Measurements from ENCODE around the gene SCGB2B2.

DNA sequence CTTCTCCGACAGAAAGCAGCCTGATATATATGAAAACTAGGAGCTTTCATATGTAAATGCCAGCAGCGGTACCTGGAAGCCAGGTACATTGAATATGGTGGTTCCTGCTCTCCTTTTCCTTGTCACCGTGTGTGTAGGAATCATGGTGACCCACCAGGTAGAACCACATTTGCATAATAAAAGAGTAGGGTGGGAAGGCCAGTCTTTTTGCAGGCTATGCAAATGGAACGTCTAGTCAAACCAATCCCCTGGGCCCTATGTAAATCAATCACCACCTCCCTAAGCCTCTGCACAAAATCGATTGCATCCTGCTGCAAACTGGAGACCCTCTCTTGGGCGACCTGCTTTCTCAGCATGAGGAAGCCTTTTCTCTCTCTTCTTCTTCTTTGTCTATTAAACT is 34.9 kb upstream of the SCGB2B2 start:
- TF ChIP-seq, protein P1, sequence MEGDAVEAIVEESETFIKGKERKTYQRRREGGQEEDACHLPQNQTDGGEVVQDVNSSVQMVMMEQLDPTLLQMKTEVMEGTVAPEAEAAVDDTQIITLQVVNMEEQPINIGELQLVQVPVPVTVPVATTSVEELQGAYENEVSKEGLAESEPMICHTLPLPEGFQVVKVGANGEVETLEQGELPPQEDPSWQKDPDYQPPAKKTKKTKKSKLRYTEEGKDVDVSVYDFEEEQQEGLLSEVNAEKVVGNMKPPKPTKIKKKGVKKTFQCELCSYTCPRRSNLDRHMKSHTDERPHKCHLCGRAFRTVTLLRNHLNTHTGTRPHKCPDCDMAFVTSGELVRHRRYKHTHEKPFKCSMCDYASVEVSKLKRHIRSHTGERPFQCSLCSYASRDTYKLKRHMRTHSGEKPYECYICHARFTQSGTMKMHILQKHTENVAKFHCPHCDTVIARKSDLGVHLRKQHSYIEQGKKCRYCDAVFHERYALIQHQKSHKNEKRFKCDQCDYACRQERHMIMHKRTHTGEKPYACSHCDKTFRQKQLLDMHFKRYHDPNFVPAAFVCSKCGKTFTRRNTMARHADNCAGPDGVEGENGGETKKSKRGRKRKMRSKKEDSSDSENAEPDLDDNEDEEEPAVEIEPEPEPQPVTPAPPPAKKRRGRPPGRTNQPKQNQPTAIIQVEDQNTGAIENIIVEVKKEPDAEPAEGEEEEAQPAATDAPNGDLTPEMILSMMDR (IDR thresholded peaks at IDR 0.05; ENCODE audit: insufficient read depth, low read depth, low read length): no peak
- TF ChIP-seq EZH2 (IDR thresholded peaks at IDR 0.05; ENCODE audit: insufficient read depth, low read length): no peak
